Fibroblast of the aortic adventitia (primary cell): Measurements from ENCODE around the gene AMIGO2. TPM values are rescaled to one million over a fixed set of nuclear protein-coding genes. Genes with fewer than 3 reads are reported as not detected.

Experiments
- DNase-seq: peaks from one replicate; pipeline ENCODE4 v3.0.0-alpha.2; 2010; ENCODE audit warnings: low read depth
- H3K4me3 ChIP-seq: 2 replicates; pipeline ENCODE4 v1.5.1; 2011; ENCODE audit warnings: low read depth, mild to moderate bottlenecking, control low read depth, low read length, moderate library complexity
- total RNA-seq: library from RNA; depleted of rRNA; stranded (reverse); fragments of >200 nt; gene quantifications from 2 replicates; pipeline ENCODE4 v1.2.3, GENCODE V29; 2012; ENCODE audit warnings: low replicate concordance
- TF ChIP-seq, protein P1 (sequence below): IDR thresholded peaks from 2 replicates; pipeline ENCODE4 v1.5.1; 2011; ENCODE audit warnings: mild to moderate bottlenecking, low read length, control low read depth, inconsistent platforms; ENCODE audit not compliant: insufficient read depth

The AMIGO2 gene
- total RNA-seq, 1 donor = 3.7 TPM

GRCh38 chr12:47100160-47100559 lies 20.4 kb upstream of the AMIGO2 start:
- peak; percentile 19 for DNase-seq
- TF ChIP-seq, protein P1, sequence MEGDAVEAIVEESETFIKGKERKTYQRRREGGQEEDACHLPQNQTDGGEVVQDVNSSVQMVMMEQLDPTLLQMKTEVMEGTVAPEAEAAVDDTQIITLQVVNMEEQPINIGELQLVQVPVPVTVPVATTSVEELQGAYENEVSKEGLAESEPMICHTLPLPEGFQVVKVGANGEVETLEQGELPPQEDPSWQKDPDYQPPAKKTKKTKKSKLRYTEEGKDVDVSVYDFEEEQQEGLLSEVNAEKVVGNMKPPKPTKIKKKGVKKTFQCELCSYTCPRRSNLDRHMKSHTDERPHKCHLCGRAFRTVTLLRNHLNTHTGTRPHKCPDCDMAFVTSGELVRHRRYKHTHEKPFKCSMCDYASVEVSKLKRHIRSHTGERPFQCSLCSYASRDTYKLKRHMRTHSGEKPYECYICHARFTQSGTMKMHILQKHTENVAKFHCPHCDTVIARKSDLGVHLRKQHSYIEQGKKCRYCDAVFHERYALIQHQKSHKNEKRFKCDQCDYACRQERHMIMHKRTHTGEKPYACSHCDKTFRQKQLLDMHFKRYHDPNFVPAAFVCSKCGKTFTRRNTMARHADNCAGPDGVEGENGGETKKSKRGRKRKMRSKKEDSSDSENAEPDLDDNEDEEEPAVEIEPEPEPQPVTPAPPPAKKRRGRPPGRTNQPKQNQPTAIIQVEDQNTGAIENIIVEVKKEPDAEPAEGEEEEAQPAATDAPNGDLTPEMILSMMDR = no peak
- no peak overlapping the region for H3K4me3 ChIP-seq

GRCh38 chr12:47099610-47100009 lies 19.9 kb upstream of the AMIGO2 start:
- TF ChIP-seq, protein P1 = no peak
- no peak for DNase-seq
- H3K4me3 ChIP-seq = no peak overlapping the region

GRCh38 chr12:47098099-47098498 lies 18.3 kb upstream of the AMIGO2 start:
- H3K4me3 ChIP-seq = no peak overlapping the region
- no peak for DNase-seq
- TF ChIP-seq, protein P1 = no peak

- no peak overlapping the region for H3K4me3 ChIP-seq
- TF ChIP-seq, protein P1 = no peak
- DNase-seq = peak; percentile 41
Observed at GRCh38 chr12:47097276-47097896, 17.6 kb upstream of the AMIGO2 start.

DNA sequence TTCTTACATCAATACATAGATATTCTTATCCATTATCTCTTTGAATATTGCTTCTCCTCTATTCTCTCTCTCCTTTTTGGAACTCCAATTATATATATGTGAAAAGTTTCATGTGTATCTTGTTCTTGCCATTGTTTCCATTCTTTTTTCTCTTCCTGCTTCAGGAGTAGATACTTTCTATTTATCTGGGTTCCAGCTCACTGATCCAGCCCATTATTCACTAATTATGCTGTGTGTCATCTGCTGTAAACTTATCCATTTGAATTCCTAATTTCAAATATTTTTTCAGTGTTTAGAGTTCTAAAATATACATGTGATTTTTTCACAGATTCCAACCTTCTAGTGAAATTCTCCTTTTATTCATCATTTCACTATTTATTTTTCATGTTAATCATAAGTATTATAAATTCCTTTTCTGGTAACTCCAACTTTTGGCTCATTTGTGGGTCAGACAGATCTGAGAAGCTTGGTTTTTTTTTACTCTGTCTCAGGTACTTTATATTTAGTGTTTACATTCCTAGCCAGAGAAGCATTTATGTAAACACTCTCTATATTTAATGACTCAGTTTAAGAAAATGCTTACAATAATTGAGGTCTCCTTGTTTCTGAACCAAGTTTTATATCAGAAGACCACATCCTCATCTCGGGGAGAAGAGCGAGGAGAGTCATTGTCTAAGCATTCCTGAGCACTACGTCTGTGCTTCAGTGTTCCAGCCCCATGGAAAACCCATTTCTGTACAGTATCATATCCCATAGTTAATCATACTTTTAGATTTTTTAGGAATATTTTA lies 15.9 kb upstream of the AMIGO2 start:
- peak; percentile 78 for DNase-seq
- TF ChIP-seq, protein P1 = no peak
- H3K4me3 ChIP-seq = no peak overlapping the region

DNA sequence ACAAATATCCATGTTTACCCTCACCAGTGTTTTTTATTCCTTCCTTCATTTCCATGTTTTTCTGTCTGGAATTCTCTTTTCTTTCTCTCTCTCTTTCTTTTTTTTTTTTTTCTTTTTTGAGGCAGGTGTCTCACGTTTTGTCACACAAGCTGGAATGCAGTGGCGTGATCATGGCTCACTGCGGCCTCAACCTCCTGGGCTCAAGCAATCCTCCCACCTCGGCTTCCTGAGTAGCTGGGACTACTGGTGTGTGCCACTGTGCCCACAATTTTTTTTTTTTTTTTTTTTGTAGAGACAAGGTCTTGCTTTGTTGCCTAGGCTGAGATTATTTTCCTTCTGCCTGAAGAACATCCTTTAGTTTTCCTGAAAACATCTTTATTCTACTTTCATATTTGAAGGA lies 15.0 kb upstream of the AMIGO2 start:
- no peak overlapping the region for H3K4me3 ChIP-seq
- DNase-seq = no peak
- TF ChIP-seq, protein P1 = no peak

DNA sequence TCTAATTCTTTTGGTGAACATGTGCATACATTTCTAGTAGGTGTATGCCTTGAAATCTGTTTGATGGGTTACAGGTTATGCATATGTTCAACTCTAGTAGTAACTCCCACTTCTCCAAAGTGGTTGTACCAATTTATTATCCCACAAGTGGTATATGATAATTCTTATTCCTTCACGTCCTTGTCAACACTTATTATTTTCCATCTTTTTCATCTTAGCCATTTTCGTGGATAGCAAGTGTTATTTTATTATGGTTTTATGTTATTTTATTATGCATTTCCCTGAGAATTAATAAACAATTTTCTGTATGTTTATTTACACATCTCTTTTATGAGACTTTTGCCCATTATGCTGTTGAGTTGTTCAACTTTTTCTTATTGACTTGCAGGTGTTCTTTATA lies 11.2 kb upstream of the AMIGO2 start:
- no peak for DNase-seq
- H3K4me3 ChIP-seq = no peak overlapping the region
- TF ChIP-seq, protein P1 = no peak
